Panc1 (cell line): ENCODE results near the gene FLII. TPM values are rescaled to one million over a fixed set of nuclear protein-coding genes. Genes with fewer than 3 reads are reported as not detected.

Experiments
- total RNA-seq: library from RNA; stranded (reverse); gene quantifications from one replicate; pipeline ENCODE4 v1.2.1, GENCODE V29; 2021; ENCODE audit not compliant: unreplicated experiment

The FLII gene
- total RNA-seq, 1 experiment from 2014 or later: 207 TPM

Other genes starting within 250 kb of the FLII start
- 22.3 TPM for gene ATPAF2, start 219.6 kb downstream of the FLII start, total RNA-seq
- gene GID4, start 219.3 kb downstream of the FLII start, total RNA-seq: 11.1 TPM
- gene DRG2, start 170.8 kb downstream of the FLII start, total RNA-seq: 42.0 TPM
- gene MYO15A, start 150.0 kb downstream of the FLII start, total RNA-seq: 0.36 TPM
- gene ALKBH5, start 74.9 kb downstream of the FLII start, total RNA-seq: 94.5 TPM
- gene LLGL1, start 33.1 kb downstream of the FLII start, total RNA-seq: 18.4 TPM
- 11.2 TPM for gene MIEF2, start 1.9 kb upstream of the FLII start, total RNA-seq
- gene TOP3A, start 56.3 kb upstream of the FLII start, total RNA-seq: 49.3 TPM
- 24.9 TPM for gene SMCR8, start 56.6 kb upstream of the FLII start, total RNA-seq
- 21.7 TPM for gene SHMT1, start 104.8 kb upstream of the FLII start, total RNA-seq
- not detected for gene EVPLL, start 119.0 kb upstream of the FLII start, total RNA-seq
- gene LGALS9C, start 218.1 kb upstream of the FLII start, total RNA-seq: not detected